ENCODE results near the gene GUCD1.

GUCD1 gene

GRCh38 chr22:24523873-24524272 lies 31.1 kb downstream of the GUCD1 start:
- no peak for DNase-seq

DNA sequence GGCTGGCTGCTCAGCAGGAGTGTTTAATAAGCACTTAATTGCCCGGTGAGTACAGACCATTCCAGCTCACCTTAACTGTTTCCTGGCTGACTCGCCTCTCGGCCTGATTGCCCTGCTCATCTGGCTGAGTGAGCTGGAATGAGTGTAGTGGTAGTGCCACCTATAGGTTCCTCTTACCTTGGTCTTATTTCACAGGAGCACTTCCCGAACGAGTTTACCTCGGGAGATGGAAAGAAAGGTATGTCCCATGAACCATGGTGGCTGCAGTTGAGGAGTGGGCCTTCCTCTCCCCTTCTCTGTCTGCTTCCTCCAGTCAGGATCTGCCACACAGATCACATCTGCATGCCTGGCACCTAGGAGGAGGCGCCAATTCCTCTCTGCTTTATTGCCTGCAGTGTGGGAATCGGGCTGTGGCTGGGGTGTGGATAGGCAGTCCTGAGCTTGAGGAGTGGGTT lies 33.1 kb downstream of the GUCD1 start:
- peak in 2 of 3 experiments; percentile 80 to 94 for DNase-seq

GRCh38 chr22:24519496-24519895 lies 35.4 kb downstream of the GUCD1 start:
- no peak for DNase-seq

DNA sequence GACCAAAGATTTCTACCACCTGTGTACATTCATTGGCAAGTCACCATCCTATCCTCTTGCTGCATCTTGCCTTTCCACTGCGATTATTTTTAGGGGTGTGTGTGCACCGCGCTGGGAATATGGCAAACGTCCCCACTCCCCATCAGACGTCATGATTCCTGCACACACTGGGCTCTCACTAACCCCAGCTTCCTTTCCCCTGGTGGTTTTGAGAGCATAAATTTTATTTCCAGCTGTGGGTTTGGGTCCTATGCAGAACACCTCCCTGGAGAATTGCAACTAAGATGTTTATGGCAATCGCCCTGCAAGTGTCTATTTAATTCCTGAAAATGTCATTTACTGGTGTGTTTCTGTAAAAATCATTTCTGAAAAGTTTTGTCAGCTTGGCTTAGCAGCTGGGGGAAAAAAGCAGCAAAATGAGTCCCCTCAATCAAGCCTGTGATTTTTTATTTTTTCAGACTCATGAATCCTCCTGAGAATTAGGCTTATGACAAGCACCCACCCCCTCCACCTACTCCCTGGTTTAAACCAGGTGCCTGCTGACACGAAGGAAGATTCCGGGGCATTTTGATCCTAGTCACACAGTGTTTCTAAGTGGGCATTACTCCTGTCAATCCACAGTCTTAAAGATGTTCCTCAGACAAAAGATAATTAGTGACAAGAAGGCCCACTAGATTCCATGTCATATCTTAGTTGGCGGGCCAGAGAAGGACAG lies 36.0 kb downstream of the GUCD1 start:
- DNase-seq: no peak

DNA sequence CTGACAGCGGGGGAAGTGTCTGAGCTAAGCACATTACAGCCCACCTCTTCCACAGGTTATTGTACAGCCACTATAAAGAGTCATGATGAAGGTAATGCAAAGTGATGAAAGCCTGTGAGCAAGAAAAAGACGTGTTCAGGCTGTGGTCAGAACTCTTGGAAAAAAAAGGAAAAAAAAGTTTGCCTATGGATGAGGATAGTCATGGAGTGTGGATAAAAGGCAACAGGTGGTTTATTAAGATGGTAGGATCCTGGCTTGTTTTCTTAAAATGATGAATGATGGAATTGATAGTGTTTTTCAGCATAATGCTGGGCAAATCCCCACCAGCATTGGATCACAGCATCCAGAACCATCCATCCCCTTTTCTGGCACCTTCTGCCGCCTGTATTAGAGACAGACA lies 36.7 kb downstream of the GUCD1 start:
- no peak for DNase-seq

- DNase-seq: peak in 2 of 3 experiments; percentile 29 to 78
These were observed 37.5 kb downstream of the GUCD1 start for GRCh38 chr22:24517446-24517845.

DNA sequence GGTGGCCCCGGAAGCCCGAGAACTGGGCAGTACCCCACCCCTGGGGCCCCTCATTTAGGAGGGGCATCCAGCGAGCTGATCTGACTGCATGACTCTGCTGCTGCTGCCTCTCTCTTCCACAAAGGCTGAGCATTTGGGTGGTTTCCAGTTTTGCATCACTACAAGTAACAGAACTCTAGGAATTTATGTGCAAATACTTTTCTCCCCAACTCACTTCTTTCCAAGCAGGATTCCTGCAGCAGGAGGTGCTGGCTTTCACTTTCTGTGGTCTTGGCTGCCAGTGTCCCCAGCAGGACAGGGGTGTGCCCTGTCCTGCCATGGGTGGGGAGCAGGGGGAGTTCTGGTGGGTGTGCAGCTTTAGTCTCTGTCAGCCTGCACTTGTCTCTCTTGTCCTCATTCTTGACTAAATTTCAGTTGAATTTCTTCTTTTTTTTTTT lies 38.6 kb downstream of the GUCD1 start:
- DNase-seq: no peak

DNA sequence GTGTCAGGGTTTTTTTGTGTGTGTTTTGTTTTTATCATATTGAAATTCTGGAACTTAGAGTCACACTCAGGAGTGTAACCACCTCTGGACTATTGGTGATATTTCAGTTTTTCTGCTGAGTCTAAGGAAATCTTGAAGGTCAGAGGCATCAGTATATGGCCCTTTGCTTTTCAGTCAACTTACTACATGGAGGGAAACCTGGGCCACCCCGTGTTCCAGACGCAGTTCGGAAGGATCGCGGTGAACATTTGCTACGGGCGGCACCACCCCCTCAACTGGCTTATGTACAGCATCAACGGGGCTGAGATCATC lies 40.0 kb downstream of the GUCD1 start:
- no peak for DNase-seq

- DNase-seq: no peak
These were observed 40.5 kb downstream of the GUCD1 start for GRCh38 chr22:24514241-24515026.

DNA sequence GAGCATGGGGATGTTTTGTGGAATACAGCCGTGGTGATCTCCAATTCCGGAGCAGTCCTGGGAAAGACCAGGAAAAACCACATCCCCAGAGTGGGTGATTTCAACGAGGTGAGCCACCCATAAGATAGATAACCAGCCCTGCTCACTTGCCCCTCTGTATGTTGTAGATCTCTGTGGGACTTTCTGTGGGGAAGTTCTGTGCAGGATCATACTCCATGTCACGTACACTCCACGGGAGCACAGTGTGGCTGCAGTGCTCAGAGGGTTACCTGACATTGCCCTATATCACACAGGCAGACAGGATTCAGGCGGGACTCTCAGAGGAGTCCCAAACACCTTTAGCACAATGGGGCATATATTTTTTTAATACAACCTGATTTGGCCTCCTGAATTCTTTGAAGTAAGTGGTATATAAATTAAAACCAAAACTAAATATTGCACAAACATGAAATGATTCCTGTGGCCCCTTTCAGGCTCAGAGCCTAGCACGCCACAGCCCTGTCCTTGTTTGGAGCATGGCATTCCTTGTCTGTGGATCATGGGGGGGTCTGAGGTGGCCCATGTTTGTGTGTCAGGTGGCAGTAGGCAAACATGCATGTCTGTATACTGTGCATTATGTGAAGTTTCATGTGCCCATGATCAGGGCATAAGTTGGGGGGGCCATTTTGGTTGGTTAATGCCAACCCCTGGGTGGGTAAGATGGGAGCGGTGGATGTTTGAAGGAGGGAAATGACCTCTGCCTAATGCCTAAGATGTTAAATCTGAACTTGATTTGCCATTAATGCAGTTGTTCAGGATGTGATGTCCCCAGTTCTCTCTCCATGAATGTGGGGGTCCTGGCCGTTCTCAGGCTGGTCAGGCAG lies 41.3 kb downstream of the GUCD1 start:
- no peak for DNase-seq

DNA sequence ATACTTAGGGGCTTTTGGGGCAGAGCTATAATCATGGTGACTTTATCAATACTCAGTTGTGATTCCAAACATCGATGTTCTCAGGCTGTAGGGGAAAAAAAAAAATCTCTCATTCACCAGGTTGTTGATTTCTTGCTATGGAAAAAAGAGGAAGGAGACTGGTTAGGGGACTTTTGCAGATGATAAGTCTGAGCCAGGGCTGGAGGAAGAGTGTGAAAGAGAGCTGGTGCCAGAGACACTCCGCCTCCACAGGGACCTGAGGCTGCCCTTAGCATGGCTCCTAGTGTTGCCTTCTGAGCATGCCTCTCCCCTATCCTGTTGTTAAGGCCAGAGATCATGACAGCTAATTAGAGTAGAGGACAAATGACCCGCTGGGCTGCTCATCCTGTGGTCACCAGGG lies 42.9 kb downstream of the GUCD1 start:
- DNase-seq: no peak

DNA sequence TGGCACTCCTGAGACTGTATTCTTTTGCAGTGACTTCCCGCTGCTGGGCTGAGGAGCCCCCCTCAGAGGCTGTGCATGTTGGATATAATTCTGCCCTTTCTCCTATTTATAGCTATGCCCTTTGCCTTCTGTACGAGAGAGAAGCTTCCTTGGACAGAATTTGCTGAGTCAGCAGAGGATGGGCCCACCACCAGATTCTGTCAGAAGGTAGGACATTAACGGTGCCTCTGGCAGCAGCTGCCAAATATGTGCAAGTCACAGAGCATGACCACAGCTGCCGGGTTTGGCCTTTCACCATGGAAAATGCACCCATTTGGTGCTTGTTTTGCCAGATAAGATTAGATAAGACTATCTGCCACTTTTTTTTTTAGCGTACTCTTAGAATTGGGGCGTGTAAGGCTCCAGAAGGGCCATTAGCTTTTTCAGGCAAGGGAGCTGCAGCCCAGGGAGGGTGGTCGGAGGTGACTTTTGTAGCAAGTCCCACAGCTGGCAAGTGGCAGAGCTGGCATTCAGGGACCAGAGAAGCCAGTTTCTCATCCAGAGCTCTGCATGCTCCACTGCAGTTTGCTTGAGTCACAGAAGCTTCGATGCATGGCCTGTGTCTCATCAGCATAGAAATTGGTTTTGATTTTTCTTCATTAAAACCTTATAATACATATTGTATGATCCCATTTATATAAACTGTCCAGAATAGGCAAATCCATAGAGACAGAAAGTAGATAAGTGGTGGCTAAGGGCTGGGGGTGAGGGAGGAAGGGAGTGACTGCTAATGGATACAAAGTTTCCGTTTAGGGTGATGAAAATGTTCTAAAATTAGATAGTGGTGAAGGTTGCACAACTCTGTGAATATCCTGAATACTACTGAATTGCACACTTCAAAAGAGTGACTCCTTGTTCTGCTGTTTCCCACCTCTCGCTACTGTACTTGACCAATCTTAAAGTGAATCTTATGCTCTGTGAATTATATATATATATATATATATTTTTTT lies 44.0 kb downstream of the GUCD1 start:
- no peak for DNase-seq

- peak in 1 of 3 experiments; percentile 32 for DNase-seq
These were observed 47.2 kb downstream of the GUCD1 start for GRCh38 chr22:24507716-24508115.

- DNase-seq: peak; percentile 57 to 91 (median 71)
These were observed 48.0 kb downstream of the GUCD1 start for GRCh38 chr22:24506802-24507438.

DNA sequence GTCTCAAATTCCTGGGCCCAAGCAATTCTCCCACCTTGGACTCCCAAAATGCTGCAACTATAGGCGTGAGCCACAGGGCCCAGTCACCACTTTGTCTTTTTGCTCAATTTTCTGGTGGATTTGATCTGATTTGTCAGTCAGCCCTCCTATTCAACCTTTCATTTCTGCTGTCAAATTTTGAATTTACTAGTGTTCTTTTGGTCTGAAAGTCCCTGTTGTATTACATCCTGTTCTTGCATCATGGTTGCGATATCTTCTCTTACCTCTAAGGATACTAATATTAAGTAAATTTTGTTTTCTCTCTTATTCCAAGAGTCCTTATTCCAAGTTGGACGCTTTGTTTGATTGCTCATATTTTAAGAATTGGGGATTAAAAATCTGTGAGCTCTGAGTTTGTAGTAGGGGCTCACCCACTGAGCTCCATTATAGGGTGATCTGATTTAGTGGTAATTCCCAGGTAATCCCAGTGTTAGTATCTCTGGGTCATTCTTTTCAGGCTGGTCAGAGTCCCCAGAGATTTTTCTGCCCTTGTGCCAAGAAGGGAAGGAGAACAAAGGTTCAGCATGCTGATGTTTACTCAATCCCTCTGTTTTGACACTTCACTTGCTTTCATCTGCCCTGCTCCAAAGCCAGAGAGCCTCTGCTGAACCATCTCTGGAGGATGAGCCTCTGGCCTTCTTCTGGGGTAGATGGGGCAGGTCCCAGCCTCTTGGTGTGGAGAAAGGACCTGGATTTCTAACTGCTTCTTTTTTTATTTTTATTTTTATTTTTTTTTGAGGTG lies 49.8 kb downstream of the GUCD1 start:
- peak in 1 of 3 experiments; percentile 8 for DNase-seq

DNA sequence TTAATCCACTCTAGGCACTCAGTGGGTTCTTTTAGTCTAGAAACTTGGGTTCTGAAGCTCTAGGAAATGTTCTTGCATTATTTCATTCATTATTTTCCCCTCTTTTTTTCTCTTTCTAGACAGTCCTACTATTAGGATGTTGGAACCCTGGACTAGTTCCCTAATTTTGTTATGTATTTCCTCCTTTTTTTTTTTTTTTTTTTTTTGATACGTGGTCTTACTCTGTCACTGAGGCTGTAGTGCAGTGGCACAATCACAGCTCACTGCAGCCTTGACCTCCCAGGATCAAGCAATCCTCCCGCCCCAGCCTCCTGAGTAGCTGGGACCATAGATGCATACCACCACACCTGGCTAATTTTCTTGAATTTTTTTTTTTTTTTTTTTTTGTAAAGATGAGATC lies 50.4 kb downstream of the GUCD1 start:
- DNase-seq: no peak

DNA sequence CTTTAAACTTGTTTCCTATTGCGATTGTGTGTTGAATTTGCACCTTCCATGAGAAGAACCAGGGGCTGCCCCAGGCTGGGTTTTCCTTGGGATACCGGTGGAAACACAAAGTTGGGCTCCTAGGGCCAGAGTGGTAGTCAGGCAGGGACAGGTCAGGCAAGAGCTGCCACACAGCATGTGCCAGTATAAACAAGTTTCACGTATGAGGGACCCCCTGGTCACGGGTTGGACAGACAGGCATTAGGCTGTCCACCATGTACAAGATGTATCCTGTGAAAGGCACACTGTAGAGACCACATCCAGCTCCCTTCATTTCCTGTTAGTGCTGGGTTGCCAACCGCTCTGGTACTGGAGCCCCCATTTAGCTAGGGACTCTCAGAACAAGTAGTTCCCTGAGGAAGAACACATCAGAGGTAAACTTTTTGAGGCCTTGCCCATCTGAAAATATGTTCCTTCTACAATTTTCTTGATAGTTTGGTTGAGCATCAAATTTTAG lies 51.0 kb downstream of the GUCD1 start:
- DNase-seq: no peak

- DNase-seq: peak in 1 of 3 experiments; percentile 15
These were observed 51.6 kb downstream of the GUCD1 start for GRCh38 chr22:24503137-24503842.

- DNase-seq: no peak
These were observed 52.4 kb downstream of the GUCD1 start for GRCh38 chr22:24502541-24502940.

DNA sequence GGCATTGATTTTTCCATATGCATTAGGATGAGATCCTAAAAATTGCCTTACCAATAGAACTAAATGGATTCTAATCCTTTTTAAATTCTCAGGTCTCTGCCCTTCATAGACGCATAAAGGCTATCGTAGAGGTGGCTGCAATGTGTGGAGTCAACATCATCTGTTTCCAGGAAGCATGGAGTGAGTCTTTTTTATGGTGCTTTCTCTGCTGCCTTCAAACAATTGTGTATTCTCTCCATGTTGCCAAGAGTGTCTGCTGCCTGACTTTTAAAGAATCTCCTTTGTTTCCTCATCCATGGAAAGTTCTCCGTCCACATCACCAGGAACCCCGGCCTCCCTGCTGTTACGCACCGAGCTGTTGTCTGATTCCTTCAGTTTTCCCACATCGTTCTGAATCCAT lies 52.9 kb downstream of the GUCD1 start:
- no peak for DNase-seq

Measured in NCI-H1417 (cell line).